Heart right ventricle (tissue), 16 donors: ENCODE measurements around the gene LDLRAD2. TPM values are rescaled to one million over a fixed set of nuclear protein-coding genes. Genes with fewer than 3 reads are reported as not detected.
"Not testable (repeated sequence)": the region's sequence is repeated elsewhere in the genome, so short reads cannot be mapped to it uniquely, and the experiment has no call there.

Experiments used
- ATAC-seq, 8 donors: fragments of 200-7000 bp; cut with Tn5 transposase; one replicate each; pipeline ENCODE4 v1.9.1; 2020; ENCODE audit warnings: mild to moderate bottlenecking in 8 of 8, moderate library complexity in 8 of 8, moderate number of reproducible peaks in 1 of 8
- DNase-seq, 2 donors: peaks; one replicate each; pipeline ENCODE4 v3.0.0-alpha.2; 2020
- H3K27ac ChIP-seq, 10 donors: fragments of 200-600 bp; sonication (generic) in 2 of 10; one replicate each; pipeline versions ENCODE4 v1.5.0 to v1.8.0; 2020 to 2022; ENCODE audit warnings: mild to moderate bottlenecking in 3 of 10
- H3K27me3 ChIP-seq, 7 donors: fragments of 200-600 bp; one replicate each; pipeline ENCODE4 v1.8.0; 2021 to 2022; ENCODE audit warnings: mild to moderate bottlenecking in 2 of 7
- H3K36me3 ChIP-seq, 9 donors: fragments of 200-600 bp; sonication (generic) in 1 of 9; one replicate each; pipeline versions ENCODE4 v1.5.0 to v1.8.0; 2020 to 2022; ENCODE audit warnings: mild to moderate bottlenecking in 2 of 9
- H3K4me1 ChIP-seq, 9 donors: fragments of 200-600 bp; sonication (generic) in 1 of 9; one replicate each; pipeline versions ENCODE4 v1.5.0 to v1.8.0; 2020 to 2022; ENCODE audit warnings: mild to moderate bottlenecking in 4 of 9
- H3K4me3 ChIP-seq, 10 donors: fragments of 200-600 bp; sonication (generic) in 2 of 10; one replicate each; pipeline versions ENCODE4 v1.5.0 to v1.8.0; 2020 to 2022; ENCODE audit warnings: mild to moderate bottlenecking in 7 of 10, moderate library complexity in 2 of 10
- H3K9me3 ChIP-seq, 11 donors: fragments of 200-600 bp in 10 of 11; sonication (generic) in 2 of 11; one replicate each; pipeline versions ENCODE4 v1.5.0 to v1.8.0; 2013 to 2022; ENCODE audit warnings: mild to moderate bottlenecking in 2 of 11, control low read depth in 1 of 11, moderate library complexity in 1 of 11
- CTCF ChIP-seq, 9 donors: fragments of 200-600 bp; sonication (generic) in 2 of 9; IDR thresholded peaks; one replicate each; pipeline versions ENCODE4 v1.5.0 to v1.8.0; 2021 to 2022; ENCODE audit warnings: antibody characterized with exemption in 9 of 9, mild to moderate bottlenecking in 5 of 9, moderate library complexity in 1 of 9
- WGBS, 2 donors: extraction: QIAGEN DNeasy Blood & Tissue Kit; methylation state at CpG; one replicate each; pipeline ENCODE4 v1.1.7; 2013; ENCODE audit warnings: inconsistent platforms in 1 of 2; 5-methylcytosine and 5-hydroxymethylcytosine counted together
- intact Hi-C, 10 donors: fragments of 100-400 bp; cut with DNase I; formaldehyde crosslinking; loops; one replicate each; pipeline versions ENCODE4 v1.11.1 to v1.14.2; 2022
- polyA plus RNA-seq, 2 donors: library from polyadenylated mRNA; stranded (reverse); fragments of 200-250 nt; gene quantifications; one replicate each; pipeline ENCODE4 v1.2.3, GENCODE V29; 2013
- total RNA-seq, 10 donors: library from RNA; stranded (reverse); fragmentation: NEBNext Ultra II Directional in 3 of 10; extraction: Animal tissue kit (Norgen Biotek cat#: 25700) in 3 of 10; gene quantifications; one replicate each; pipeline versions ENCODE4 v1.2.1 to v1.2.4, GENCODE V29; 2021 to 2023
- donor health status: Arrhythmogenic right ventricular cardiomyopathy.
- donor health status: ischemic (EF 13 %, LVEDD 7.1; RV severe dilation, severe dysfunction).
- donor health status: healthy with polysubstance abuse.
- donor health status: DM: no; HTN: yes; CAD: no.
- donor health status: DM: no; HTN: no; CAD: no.
- donor health status: ischemic (EF 25% LVEDD 6.9; RV normal size, moderate dysfunction).
- donor health status: ischemic (EF 25% LVEDD 5.7; RV mildly dilated, moderate dysfunction).
- donor health status: healthy.
- donor health status: DM: yes; HTN: yes; CAD: no.
- donor health status: Ischemic cardiomyopathy.
- donor health status: ischemic (EF 35%, LVEDD 5.7; RV mildly dilated, moderate dysfunction).
- donor health status: nonischemic (EF 11% LVEDD 7.7; RV severe dilation, severe dysfunction).
- donor health status: DM: yes; HTN: yes; CAD: no.
- donor health status: PGD.
- donor health status: ischemic (EF 29% LVEDD 5.4; RV normal size, mild dysfunction).
- donor health status: nonischemic (EF 23%, LVEDD 6.1; RV moderate dilation, normal function).

Gene LDLRAD2
- total and polyA plus RNA-seq, 12 donors = 0.05 to 5.8 (median 1.7) TPM; not detected in 8

- Histone ChIP-seq H3K27me3 (no peaks in the 10 kb centered on the region), H3K4me3 (no peak overlapping the region), H3K9me3 (no peaks in the 10 kb centered on the region), H3K4me1 (peaks cover 0 to 14% (median 4%) of the 10 kb centered on the region in 9 donors), H3K36me3 (peaks cover 11 to 85% (median 69%) of the 10 kb centered on the region in 9 donors), H3K27ac (peak overlapping the region in 1 of 10 donors; percentile 61)
- TF ChIP-seq CTCF (IDR thresholded peaks at IDR 0.05) = no peak
- DNase-seq = no peak
- intact Hi-C loops = no loop called here
- peak in 1 of 8 donors; percentile 11 for ATAC-seq
- WGBS, 2 donors = 88% methylated on average over 44 of the region's 44 CpGs
Observed at GRCh38 chr1:21823206-21823979, 11.3 kb downstream of the LDLRAD2 start.

GRCh38 chr1:21823980-21824702 is 12.1 kb downstream of the LDLRAD2 start:
- H3K9me3 ChIP-seq = no peaks in the 10 kb centered on the region
- H3K36me3 ChIP-seq = peaks cover 16 to 93% (median 76%) of the 10 kb centered on the region in 9 donors
- H3K4me1 ChIP-seq = peaks cover 0 to 9% (median under 1%) of the 10 kb centered on the region in 9 donors
- no peak overlapping the region for H3K4me3 ChIP-seq
- H3K27ac ChIP-seq = peak overlapping the region in 2 of 10 donors; percentile 39 to 61
- DNase-seq (no peak), ATAC-seq (no peak)
- WGBS, 2 donors = 82 to 88% methylated on average over 22 of the region's 22 CpGs
- H3K27me3 ChIP-seq = no peaks in the 10 kb centered on the region
- intact Hi-C loops = no loop called here
- TF ChIP-seq CTCF (IDR thresholded peaks at IDR 0.05) = no peak

GRCh38 chr1:21824926-21825325 is 12.9 kb downstream of the LDLRAD2 start:
- WGBS, 2 donors = 92 to 93% methylated on average over 2 of the region's 2 CpGs
- ATAC-seq (no peak), DNase-seq (no peak)
- H3K4me3 ChIP-seq = no peak overlapping the region
- H3K36me3 ChIP-seq = peaks cover 16 to 98% (median 84%) of the 10 kb centered on the region in 9 donors
- H3K9me3 ChIP-seq = no peaks in the 10 kb centered on the region
- H3K27ac ChIP-seq = peak overlapping the region in 1 of 10 donors; percentile 61
- no peaks in the 10 kb centered on the region for H3K27me3 ChIP-seq
- intact Hi-C loops = no loop called here
- peaks cover 0 to 6% (median 0%) of the 10 kb centered on the region in 9 donors for H3K4me1 ChIP-seq
- no peak for TF ChIP-seq CTCF (IDR thresholded peaks at IDR 0.05)

GRCh38 chr1:21825393-21825792 is 13.3 kb downstream of the LDLRAD2 start:
- no peak for DNase-seq
- no peak for TF ChIP-seq CTCF (IDR thresholded peaks at IDR 0.05)

GRCh38 chr1:21826694-21827093 is 14.6 kb downstream of the LDLRAD2 start:
- H3K27ac ChIP-seq, H3K4me3 ChIP-seq, intact Hi-C loops, H3K9me3 ChIP-seq, DNase-seq, ATAC-seq, H3K4me1 ChIP-seq, H3K27me3 ChIP-seq: not testable (repeated sequence)
- H3K36me3 ChIP-seq = peaks cover 25 to 100% (median 96%) of the 10 kb centered on the region in 9 donors
- WGBS, 2 donors = 95 to 98% methylated on average over 10 of the region's 10 CpGs

More at GRCh38 chr1:21825393-21825792, 13.3 kb downstream of the LDLRAD2 start:
- peaks cover 16 to 100% (median 88%) of the 10 kb centered on the region in 9 donors for H3K36me3 ChIP-seq
- intact Hi-C loops = no loop called here
- H3K27ac ChIP-seq = no peak overlapping the region
- 91 to 92% methylated on average over 7 of the region's 7 CpGs for WGBS, 2 donors
- peaks cover 0 to 6% (median 0%) of the 10 kb centered on the region in 9 donors for H3K4me1 ChIP-seq
- H3K4me3 ChIP-seq = no peak overlapping the region
- no peaks in the 10 kb centered on the region for H3K9me3 ChIP-seq
- H3K27me3 ChIP-seq = no peaks in the 10 kb centered on the region
- ATAC-seq = no peak
